MM.1S (cell line): ENCODE results near the gene SLC24A3.

Source experiments
- DNase-seq: peaks from one replicate; pipeline ENCODE4 v3.0.0-alpha.2; 2015
- H2AFZ ChIP-seq: fragments of 300-600 bp; sonication (generic); 2 replicates; pipeline ENCODE4 v1.6.0; 2016; ENCODE audit warnings: antibody characterized with exemption, low read length
- H3F3A ChIP-seq: fragments of 300-600 bp; sonication (generic); 2 replicates; pipeline ENCODE4 v1.6.1; 2016; ENCODE audit warnings: mild to moderate bottlenecking, antibody characterized with exemption, low read length, moderate library complexity, mixed read lengths; ENCODE audit not compliant: insufficient read depth
- H3K27ac ChIP-seq: fragments of 300-600 bp; sonication (generic); 2 replicates; pipeline ENCODE4 v1.5.1; 2016; ENCODE audit warnings: mild to moderate bottlenecking, low read length
- H3K27me3 ChIP-seq: fragments of 300-600 bp; sonication (generic); replicated peaks from 2 replicates; pipeline ENCODE4 v1.6.0; 2016; ENCODE audit warnings: low read length; ENCODE audit not compliant: insufficient read depth
- H3K36me3 ChIP-seq: fragments of 300-600 bp; sonication (generic); replicated peaks from 2 replicates; pipeline ENCODE4 v1.6.1; 2016; ENCODE audit warnings: mild to moderate bottlenecking, low read length, mixed read lengths; ENCODE audit not compliant: insufficient read depth
- H3K4me1 ChIP-seq: fragments of 300-600 bp; sonication (generic); 2 replicates; pipeline ENCODE4 v1.6.1; 2016; ENCODE audit warnings: low read length, mixed read lengths
- H3K4me2 ChIP-seq: fragments of 300-600 bp; sonication (generic); 2 replicates; pipeline ENCODE4 v1.6.0; 2016; ENCODE audit warnings: low read depth, low read length
- H3K4me3 ChIP-seq: fragments of 300-600 bp; sonication (generic); 2 replicates; pipeline ENCODE4 v1.5.1; 2016; ENCODE audit warnings: low read length, mixed read lengths
- H3K79me2 ChIP-seq: fragments of 300-600 bp; sonication (generic); 2 replicates; pipeline ENCODE4 v1.6.1; 2016; ENCODE audit warnings: mixed run types, low read length, mixed read lengths
- H3K9ac ChIP-seq: fragments of 300-600 bp; sonication (generic); 2 replicates; pipeline ENCODE4 v1.6.1; 2016; ENCODE audit warnings: low read length, mixed read lengths
- H3K9me2 ChIP-seq: fragments of 300-600 bp; sonication (generic); replicated peaks from 2 replicates; pipeline ENCODE4 v1.6.1; 2016; ENCODE audit warnings: mild to moderate bottlenecking, low read length, mixed read lengths; ENCODE audit not compliant: insufficient read depth
- H3K9me3 ChIP-seq: fragments of 300-600 bp; sonication (generic); replicated peaks from 2 replicates; pipeline ENCODE4 v1.6.1; 2016; ENCODE audit warnings: mild to moderate bottlenecking, low read length, mixed read lengths; ENCODE audit not compliant: insufficient read depth
- H4K20me1 ChIP-seq: fragments of 300-600 bp; sonication (generic); 2 replicates; pipeline ENCODE4 v1.6.1; 2016; ENCODE audit warnings: mild to moderate bottlenecking, low read length, moderate library complexity, mixed read lengths; ENCODE audit not compliant: insufficient read depth
- CTCF ChIP-seq: fragments of 300-600 bp; sonication (generic); IDR thresholded peaks from 2 replicates; pipeline ENCODE4 v1.5.1; 2016; ENCODE audit warnings: antibody characterized with exemption, low read length, mixed read lengths
- EZH2 ChIP-seq: fragments of 300-600 bp; sonication (generic); optimal IDR thresholded peaks from 2 replicates; pipeline ENCODE3; 2017; ENCODE audit warnings: low read depth, mild to moderate bottlenecking, antibody characterized with exemption, low read length, mixed read lengths
- EZH2phosphoT487 ChIP-seq: fragments of 300-600 bp; sonication (generic); IDR thresholded peaks from 2 replicates; pipeline ENCODE4 v1.6.1; 2018; ENCODE audit warnings: antibody characterized with exemption, low read length

SLC24A3 gene

GRCh38 chr20:19265646-19266374, 53.4 kb downstream of the SLC24A3 start:
- no peak overlapping the region for H2AFZ ChIP-seq

GRCh38 chr20:19268426-19268825, 56.0 kb downstream of the SLC24A3 start:
- H3K4me1 ChIP-seq, result peaks cover 4% of the 10 kb centered on the region; the same call in 1 of the 2 replicates
- no peaks in the 10 kb centered on the region for H3K36me3 ChIP-seq
- no peaks in the 10 kb centered on the region for H3K9me3 ChIP-seq
- no peaks in the 10 kb centered on the region for H3K9me2 ChIP-seq
- H3F3A ChIP-seq, result no peaks in the 10 kb centered on the region
- no peaks in the 10 kb centered on the region for H3K27me3 ChIP-seq
- no peaks in the 10 kb centered on the region for H4K20me1 ChIP-seq
- DNase-seq, result no peak
- no peak overlapping the region for H2AFZ ChIP-seq
- H3K9ac ChIP-seq, result no peak overlapping the region
- H3K4me3 ChIP-seq, result no peak overlapping the region
- no peaks in the 10 kb centered on the region for H3K79me2 ChIP-seq
- no peak overlapping the region for H3K4me2 ChIP-seq
- H3K27ac ChIP-seq, result no peak overlapping the region
- TF ChIP-seq EZH2 (no peak), CTCF (no peak), EZH2phosphoT487 (no peak)

More at GRCh38 chr20:19265646-19266374, 53.4 kb downstream of the SLC24A3 start:
- Histone ChIP-seq H3K4me1 (peaks cover 17% of the 10 kb centered on the region; the same call in 1 of the 2 replicates), H3K27me3 (no peaks in the 10 kb centered on the region), H3K4me3 (no peak overlapping the region), H3K9ac (no peak overlapping the region), H3K4me2 (no peak overlapping the region), H3K27ac (no peak overlapping the region), H4K20me1 (no peaks in the 10 kb centered on the region), H3F3A (peaks cover under 1% of the 10 kb centered on the region; the same call in 1 of the 2 replicates), H3K9me3 (no peaks in the 10 kb centered on the region), H3K9me2 (no peaks in the 10 kb centered on the region), H3K79me2 (no peaks in the 10 kb centered on the region), H3K36me3 (no peaks in the 10 kb centered on the region)
- no peak for DNase-seq
- TF ChIP-seq EZH2 (no peak), CTCF (no peak), EZH2phosphoT487 (no peak)

DNA sequence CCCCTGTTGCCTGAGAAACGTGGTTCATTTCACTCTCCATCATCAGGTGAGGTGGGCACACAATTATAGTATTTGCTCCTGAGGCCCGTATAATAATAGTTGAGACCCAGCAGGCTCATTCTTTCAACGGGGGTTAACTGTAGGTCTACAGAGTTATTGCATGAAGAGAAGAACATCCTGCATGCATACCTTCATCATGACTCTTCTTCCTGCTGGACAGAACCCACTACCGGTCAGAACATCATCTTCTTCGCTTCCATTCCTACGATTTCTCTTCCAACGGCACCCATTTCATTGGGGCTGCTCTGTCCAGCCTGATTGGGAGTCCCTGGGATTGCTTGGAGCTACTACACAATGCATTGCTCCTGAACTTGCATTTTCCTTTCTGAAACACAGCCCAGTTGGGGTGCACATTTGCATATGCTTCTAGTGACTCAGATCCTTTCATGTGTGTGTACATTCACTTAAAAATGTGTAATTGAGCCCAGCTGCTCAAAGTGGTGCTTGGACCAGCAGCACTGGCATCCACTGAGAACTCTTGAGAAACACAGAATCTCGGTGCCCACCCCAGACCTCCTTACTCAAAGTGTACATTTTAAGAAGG, 57.4 kb downstream of the SLC24A3 start:
- Histone ChIP-seq H3K9me3 (no peaks in the 10 kb centered on the region), H3F3A (no peaks in the 10 kb centered on the region), H3K4me2 (no peak overlapping the region), H4K20me1 (no peaks in the 10 kb centered on the region), H3K9me2 (no peaks in the 10 kb centered on the region), H3K9ac (no peak overlapping the region), H3K79me2 (no peaks in the 10 kb centered on the region), H3K27me3 (no peaks in the 10 kb centered on the region), H3K27ac (no peak overlapping the region), H3K4me1 (no peaks in the 10 kb centered on the region), H2AFZ (no peak overlapping the region), H3K4me3 (no peak overlapping the region), H3K36me3 (no peaks in the 10 kb centered on the region)
- TF ChIP-seq EZH2 (no peak), CTCF (no peak), EZH2phosphoT487 (no peak)
- DNase-seq, result no peak
